Measurements from ENCODE around the gene GYG2.
A peak's percentile ranks its signal among the peaks of the same experiment; 100 is the strongest.
"Not testable (repeated sequence)": the region's sequence is repeated elsewhere in the genome, so short reads cannot be mapped to it uniquely, and the experiment has no call there.

GYG2 gene

DNA sequence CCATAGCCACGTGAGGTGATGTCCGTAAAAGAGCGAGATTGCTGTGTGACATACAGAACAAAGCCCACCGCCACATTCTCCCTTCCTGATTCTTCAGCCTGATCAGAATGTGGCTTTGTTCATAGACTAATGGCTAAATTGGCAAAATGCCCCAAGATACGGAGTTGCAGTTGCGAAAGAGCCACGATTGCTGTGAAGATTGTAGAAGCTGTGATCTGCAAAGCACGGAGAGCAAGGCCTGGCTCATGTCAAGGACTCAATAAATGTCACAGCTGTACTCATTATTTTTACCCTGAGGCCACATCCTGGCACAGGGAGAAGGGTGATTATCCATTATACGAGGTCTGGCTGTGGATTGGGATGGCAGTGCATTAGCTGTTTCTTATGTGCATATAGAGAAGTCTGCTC, 66.2 kb downstream of the GYG2 start:
- DNase-seq (ENCODE audit: low read depth): peak; percentile 41
- no peak for TF ChIP-seq CTCF (conservative IDR thresholded peaks at IDR 0.05; ENCODE audit: low read depth, low read length)
- no peak overlapping the region for H3K4me3 ChIP-seq (ENCODE audit: low read length)

DNA sequence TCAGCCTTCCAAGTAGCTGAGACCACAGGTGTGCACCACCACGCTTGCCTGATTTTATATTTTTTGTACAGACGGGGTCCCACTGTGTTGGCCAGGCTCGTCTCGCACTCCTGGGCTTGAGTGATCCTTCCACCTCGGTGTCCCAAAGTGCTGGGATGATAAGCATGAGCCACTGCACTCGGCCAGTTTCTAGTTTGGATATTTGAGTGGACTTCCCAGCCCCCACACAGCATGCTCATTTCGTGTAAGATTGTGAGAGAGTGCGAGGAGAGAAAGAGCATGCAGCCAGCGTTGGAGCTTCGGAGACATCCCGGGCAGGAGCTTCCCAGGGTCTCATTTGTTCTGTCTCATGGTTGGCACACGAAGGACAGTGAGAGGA, 68.6 kb downstream of the GYG2 start:
- TF ChIP-seq CTCF (conservative IDR thresholded peaks at IDR 0.05; ENCODE audit: low read depth, low read length): no peak
- DNase-seq (ENCODE audit: low read depth): no peak
- H3K4me3 ChIP-seq (ENCODE audit: low read length): no peak overlapping the region

GRCh38 chrX:2897690-2898623, 69.2 kb downstream of the GYG2 start:
- DNase-seq (ENCODE audit: low read depth): not testable (repeated sequence)
- H3K4me3 ChIP-seq (ENCODE audit: low read length): peak overlapping the region; percentile 23

- no peak for DNase-seq (ENCODE audit: low read depth)
- no peak for TF ChIP-seq CTCF (conservative IDR thresholded peaks at IDR 0.05; ENCODE audit: low read depth, low read length)
- H3K4me3 ChIP-seq (ENCODE audit: low read length): peak overlapping the region; percentile 23
These were observed 70.2 kb downstream of the GYG2 start for GRCh38 chrX:2898846-2899512.

- DNase-seq (ENCODE audit: low read depth): no peak
- no peak overlapping the region for H3K4me3 ChIP-seq (ENCODE audit: low read length)
- TF ChIP-seq CTCF (conservative IDR thresholded peaks at IDR 0.05; ENCODE audit: low read depth, low read length): no peak
These were observed 72.8 kb downstream of the GYG2 start for GRCh38 chrX:2901367-2902036.

DNA sequence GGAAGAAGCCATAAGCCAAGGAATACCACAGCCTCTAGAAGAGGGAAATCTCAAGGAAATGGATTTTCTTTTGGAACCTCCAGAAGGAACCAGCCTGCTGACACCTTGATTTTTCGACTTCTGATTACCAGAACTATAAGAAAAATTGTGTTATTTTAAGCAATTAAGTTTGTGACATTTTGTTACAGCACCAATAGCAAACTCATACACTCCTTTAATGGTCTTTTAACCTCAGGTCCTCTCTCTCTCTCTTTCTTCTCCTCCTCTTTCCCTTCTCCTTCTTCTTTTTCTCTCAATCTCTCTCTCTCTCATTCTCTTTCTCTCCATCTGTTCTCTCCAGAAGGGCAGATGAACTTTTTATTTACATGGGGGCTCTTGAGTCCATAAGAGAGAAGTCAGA, 74.1 kb downstream of the GYG2 start:
- no peak for TF ChIP-seq CTCF (conservative IDR thresholded peaks at IDR 0.05; ENCODE audit: low read depth, low read length)
- no peak overlapping the region for H3K4me3 ChIP-seq (ENCODE audit: low read length)
- DNase-seq (ENCODE audit: low read depth): no peak

GRCh38 chrX:2903366-2903765, 74.6 kb downstream of the GYG2 start:
- DNase-seq (ENCODE audit: low read depth): no peak
- H3K4me3 ChIP-seq (ENCODE audit: low read length): no peak overlapping the region
- peak; percentile 22 for TF ChIP-seq CTCF (conservative IDR thresholded peaks at IDR 0.05; ENCODE audit: low read depth, low read length)

Data from retinal pigment epithelial cell (primary cell).